Measurements from ENCODE around the gene BRCA1.

GRCh38 chr17:43031666-43032065, 93.5 kb downstream of the BRCA1 start:
- no peak for TF ChIP-seq CTCF (IDR thresholded peaks at IDR 0.05)
- no peak for TF ChIP-seq POLR2A (IDR thresholded peaks at IDR 0.05)

Data from right lobe of liver (tissue), 4 donors.